HG03520 (cell line): Measurements from ENCODE around the gene BRD7.

Source experiments
- ATAC-seq: cut with Tn5 transposase; IDR thresholded peaks from one replicate; pipeline ENCODE4 v1.9.1; 2021; ENCODE audit warnings: mild to moderate bottlenecking, moderate library complexity; ENCODE audit not compliant: unreplicated experiment

The BRD7 gene

GRCh38 chr16:50305441-50306061, 63.2 kb downstream of the BRD7 start:
- no peak for ATAC-seq

GRCh38 chr16:50304467-50305440, 64.0 kb downstream of the BRD7 start:
- no peak for ATAC-seq

GRCh38 chr16:50303605-50304466, 65.0 kb downstream of the BRD7 start:
- ATAC-seq = no peak

GRCh38 chr16:50303041-50303604, 65.7 kb downstream of the BRD7 start:
- ATAC-seq = no peak

- no peak for ATAC-seq
These were observed 66.2 kb downstream of the BRD7 start for GRCh38 chr16:50302472-50303005.

- no peak for ATAC-seq
These were observed 66.9 kb downstream of the BRD7 start for GRCh38 chr16:50301626-50302471.

- no peak for ATAC-seq
These were observed 67.7 kb downstream of the BRD7 start for GRCh38 chr16:50300942-50301625.

GRCh38 chr16:50299508-50300105, 69.2 kb downstream of the BRD7 start:
- no peak for ATAC-seq

GRCh38 chr16:50298591-50299507, 69.9 kb downstream of the BRD7 start:
- no peak for ATAC-seq

- ATAC-seq = no peak
These were observed 70.7 kb downstream of the BRD7 start for GRCh38 chr16:50298075-50298460.

- no peak for ATAC-seq
These were observed 71.3 kb downstream of the BRD7 start for GRCh38 chr16:50297301-50298074.

- ATAC-seq = no peak
These were observed 72.0 kb downstream of the BRD7 start for GRCh38 chr16:50296807-50297206.

- ATAC-seq = no peak
These were observed 73.2 kb downstream of the BRD7 start for GRCh38 chr16:50295541-50296132.

GRCh38 chr16:50294955-50295354, 73.8 kb downstream of the BRD7 start:
- no peak for ATAC-seq

- ATAC-seq = no peak
These were observed 74.6 kb downstream of the BRD7 start for GRCh38 chr16:50293994-50294855.
